ENCODE data around the gene KIF5A. TPM values are rescaled to one million over a fixed set of nuclear protein-coding genes. Genes with fewer than 3 reads are reported as not detected.
"Not testable (repeated sequence)": the region's sequence is repeated elsewhere in the genome, so short reads cannot be mapped to it uniquely, and the experiment has no call there.

The KIF5A gene
- total RNA-seq, 3 donors from 2014 or later: 0.61 to 9.1 (median 1.2) TPM

DNA sequence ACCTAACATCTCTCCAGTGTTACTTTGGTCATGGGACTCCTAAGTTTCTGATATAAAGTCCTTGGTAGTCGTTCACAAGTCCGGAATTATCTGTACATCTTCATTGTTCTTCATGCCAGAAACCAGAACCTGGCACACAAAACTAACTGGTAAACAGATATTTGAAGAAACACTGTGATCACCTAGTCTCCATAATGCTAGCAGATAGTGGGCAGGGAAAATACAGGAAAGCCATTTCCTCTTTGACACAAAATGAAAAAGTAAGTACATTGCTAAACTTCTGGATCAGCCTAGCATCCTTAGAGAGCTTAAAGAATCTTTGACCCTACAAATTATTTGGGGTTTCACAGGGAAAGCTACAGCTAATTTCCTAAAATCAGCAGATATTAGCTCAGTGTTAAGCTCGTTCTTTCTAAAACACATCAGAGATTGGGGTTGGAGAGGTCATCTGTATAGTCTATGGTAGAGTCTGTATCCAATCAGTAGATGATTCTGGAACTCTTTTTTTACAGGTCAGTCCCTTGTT, 34.4 kb upstream of the KIF5A start:
- DNase-seq (no peak), ATAC-seq (no peak)
- intact Hi-C loops (cut with DNase I, micrococcal nuclease): no loop called here
- no peaks in the 10 kb centered on the region for H3K9me3 ChIP-seq
- no peak overlapping the region for H3K4me3 ChIP-seq
- H3K36me3 ChIP-seq (ENCODE audit: low read depth): peaks cover 8% of the 10 kb centered on the region
- TF ChIP-seq, protein P1, sequence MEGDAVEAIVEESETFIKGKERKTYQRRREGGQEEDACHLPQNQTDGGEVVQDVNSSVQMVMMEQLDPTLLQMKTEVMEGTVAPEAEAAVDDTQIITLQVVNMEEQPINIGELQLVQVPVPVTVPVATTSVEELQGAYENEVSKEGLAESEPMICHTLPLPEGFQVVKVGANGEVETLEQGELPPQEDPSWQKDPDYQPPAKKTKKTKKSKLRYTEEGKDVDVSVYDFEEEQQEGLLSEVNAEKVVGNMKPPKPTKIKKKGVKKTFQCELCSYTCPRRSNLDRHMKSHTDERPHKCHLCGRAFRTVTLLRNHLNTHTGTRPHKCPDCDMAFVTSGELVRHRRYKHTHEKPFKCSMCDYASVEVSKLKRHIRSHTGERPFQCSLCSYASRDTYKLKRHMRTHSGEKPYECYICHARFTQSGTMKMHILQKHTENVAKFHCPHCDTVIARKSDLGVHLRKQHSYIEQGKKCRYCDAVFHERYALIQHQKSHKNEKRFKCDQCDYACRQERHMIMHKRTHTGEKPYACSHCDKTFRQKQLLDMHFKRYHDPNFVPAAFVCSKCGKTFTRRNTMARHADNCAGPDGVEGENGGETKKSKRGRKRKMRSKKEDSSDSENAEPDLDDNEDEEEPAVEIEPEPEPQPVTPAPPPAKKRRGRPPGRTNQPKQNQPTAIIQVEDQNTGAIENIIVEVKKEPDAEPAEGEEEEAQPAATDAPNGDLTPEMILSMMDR (IDR thresholded peaks at IDR 0.05): no peak
- H3K4me1 ChIP-seq (ENCODE audit: low read depth): peaks cover 22% of the 10 kb centered on the region

- peaks cover 23% of the 10 kb centered on the region for H3K4me1 ChIP-seq (ENCODE audit: low read depth)
- intact Hi-C loops (cut with DNase I, micrococcal nuclease): no loop called here
- peaks cover 8% of the 10 kb centered on the region for H3K36me3 ChIP-seq (ENCODE audit: low read depth)
- ATAC-seq (no peak), DNase-seq (no peak)
- H3K9me3 ChIP-seq: no peaks in the 10 kb centered on the region
- H3K4me3 ChIP-seq: no peak overlapping the region
- TF ChIP-seq, protein P1 (IDR thresholded peaks at IDR 0.05): no peak
Measured at GRCh38 chr12:57515934-57516541, 33.8 kb upstream of the KIF5A start.

GRCh38 chr12:57516617-57517153, 33.2 kb upstream of the KIF5A start:
- Histone ChIP-seq H3K4me3 (no peak overlapping the region), H3K9me3 (no peaks in the 10 kb centered on the region), H3K4me1 (ENCODE audit: low read depth) (peaks cover 29% of the 10 kb centered on the region), H3K36me3 (ENCODE audit: low read depth) (peaks cover 8% of the 10 kb centered on the region)
- intact Hi-C loops (cut with DNase I, micrococcal nuclease): no loop called here
- no peak for ATAC-seq
- DNase-seq: no peak
- TF ChIP-seq, protein P1 (IDR thresholded peaks at IDR 0.05): no peak

DNA sequence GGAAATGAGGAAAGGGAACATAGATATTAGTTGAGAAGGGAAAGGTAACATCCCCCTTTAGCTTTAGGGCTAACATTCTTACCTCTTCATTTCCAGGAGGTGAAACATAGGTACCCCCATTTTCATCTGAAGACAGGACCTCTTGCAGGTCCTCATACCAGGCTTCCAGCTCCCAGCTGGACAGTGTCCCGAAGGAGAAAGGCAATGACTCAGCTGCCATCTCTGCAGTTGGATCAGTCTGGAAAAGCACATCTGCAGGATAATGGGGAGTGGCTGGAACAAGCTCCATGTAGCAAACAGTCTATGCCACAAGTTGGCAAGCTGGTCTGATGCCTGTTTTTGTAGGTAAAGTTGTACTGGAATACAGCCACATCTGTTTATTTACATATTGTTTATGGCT, 32.7 kb upstream of the KIF5A start:
- Histone ChIP-seq H3K36me3 (ENCODE audit: low read depth) (peaks cover 8% of the 10 kb centered on the region), H3K4me1 (ENCODE audit: low read depth) (peaks cover 30% of the 10 kb centered on the region), H3K9me3 (no peaks in the 10 kb centered on the region), H3K4me3 (no peak overlapping the region)
- TF ChIP-seq, protein P1 (IDR thresholded peaks at IDR 0.05): no peak
- no peak for DNase-seq
- intact Hi-C loops (cut with DNase I, micrococcal nuclease): no loop called here
- ATAC-seq: no peak

DNA sequence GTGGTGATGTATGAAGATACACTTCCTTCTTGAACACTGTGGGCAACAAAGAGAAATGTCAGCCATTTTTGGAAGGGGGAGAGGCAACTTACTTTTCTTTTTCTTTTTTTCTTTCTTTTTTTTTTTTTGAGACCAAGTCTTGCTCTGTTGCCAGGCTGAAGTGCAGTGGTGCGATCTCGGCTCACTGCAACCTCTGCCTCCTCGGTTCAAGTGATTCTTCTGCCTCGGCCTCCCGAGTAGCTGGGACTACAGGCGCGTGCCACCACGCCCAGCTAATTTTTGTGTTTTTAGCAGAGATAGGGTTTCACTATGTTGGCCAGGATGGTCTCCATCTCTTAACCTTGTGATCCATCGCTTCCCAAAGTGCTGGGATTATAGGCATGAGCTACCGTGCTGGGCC, 32.1 kb upstream of the KIF5A start:
- H3K4me1 ChIP-seq (ENCODE audit: low read depth): peaks cover 30% of the 10 kb centered on the region
- H3K4me3 ChIP-seq; H3K9me3 ChIP-seq; H3K36me3 ChIP-seq (ENCODE audit: low read depth); DNase-seq; intact Hi-C loops (cut with DNase I, micrococcal nuclease); ATAC-seq: not testable (repeated sequence)

- DNase-seq: no peak
- TF ChIP-seq, protein P1 (IDR thresholded peaks at IDR 0.05): no peak
- no peak for ATAC-seq
- Histone ChIP-seq H3K9me3 (no peaks in the 10 kb centered on the region), H3K4me3 (no peak overlapping the region), H3K36me3 (ENCODE audit: low read depth) (peaks cover 8% of the 10 kb centered on the region), H3K4me1 (ENCODE audit: low read depth) (peaks cover 30% of the 10 kb centered on the region)
- intact Hi-C loops (cut with DNase I, micrococcal nuclease): no loop called here
Measured at GRCh38 chr12:57518176-57518919, 31.5 kb upstream of the KIF5A start.

Measured in mucosa of descending colon (tissue), 3 donors.